Breast epithelium (tissue), 4 donors: ENCODE data around the gene IGF1R. TPM values are rescaled to one million over a fixed set of nuclear protein-coding genes. Genes with fewer than 3 reads are reported as not detected.

Source experiments
- DNase-seq, 2 donors: peaks; one replicate each; pipeline ENCODE4 v3.0.0-alpha.2; 2019; ENCODE audit warnings: low spot score in 2 of 2
- H3K27ac ChIP-seq, 2 donors: fragments of 200-600 bp; sonication (generic) in 1 of 2; one replicate each; pipeline ENCODE4 v1.5.1; 2016 to 2019; ENCODE audit warnings: mild to moderate bottlenecking in 1 of 2
- H3K27me3 ChIP-seq, 2 donors: fragments of 200-600 bp; sonication (generic) in 1 of 2; one replicate each; pipeline versions ENCODE4 v1.5.1 to v1.6.0; 2017 to 2019; ENCODE audit warnings: control low read depth in 1 of 2, mild to moderate bottlenecking in 1 of 2
- H3K36me3 ChIP-seq: fragments of 200-600 bp; one replicate; pipeline ENCODE4 v1.5.1; 2019
- H3K4me1 ChIP-seq, 2 donors: fragments of 200-600 bp; sonication (generic); one replicate each; pipeline ENCODE4 v1.5.1; 2016 to 2019; ENCODE audit warnings: control low read depth in 1 of 2
- H3K4me3 ChIP-seq, 3 donors: fragments of 200-600 bp; sonication (generic); 1 replicate in 2 of 3; 2 replicates in 1 of 3; pipeline ENCODE4 v1.5.1; 2016 to 2019; ENCODE audit warnings: mild to moderate bottlenecking in 3 of 3, moderate library complexity in 2 of 3
- H3K9me3 ChIP-seq, 2 donors: fragments of 200-600 bp; sonication (generic) in 1 of 2; one replicate each; pipeline ENCODE4 v1.5.1; 2016 to 2019; ENCODE audit warnings: control low read depth in 1 of 2
- POLR2A ChIP-seq: fragments of 450-650 bp; IDR thresholded peaks from one replicate; pipeline ENCODE4 v1.6.1; 2016; ENCODE audit warnings: antibody characterized with exemption, mild to moderate bottlenecking, moderate library complexity
- POLR2AphosphoS5 ChIP-seq, 3 donors: sonication (generic); formaldehyde crosslinking; IDR thresholded peaks; one replicate each; pipeline ENCODE4 v1.6.1; 2017; ENCODE audit warnings: antibody characterized with exemption in 3 of 3
- intact Hi-C: fragments of 100-400 bp; cut with DNase I; formaldehyde crosslinking; loops from one replicate; pipeline ENCODE4 v1.15.1; 2023; ENCODE audit warnings: low total_unique reads
- total RNA-seq, 3 donors: library from RNA; depleted of rRNA; stranded (reverse); fragments of >200 nt; gene quantifications; one replicate each; pipeline ENCODE4 v1.1.0, GENCODE V29; 2016
- TF ChIP-seq, protein P1 (sequence below), 3 donors: fragments of 450-650 bp; IDR thresholded peaks; one replicate each; pipeline ENCODE4 v1.5.1; 2016 to 2017; ENCODE audit warnings: antibody characterized with exemption in 3 of 3, mild to moderate bottlenecking in 3 of 3, moderate library complexity in 3 of 3

Gene IGF1R
- total RNA-seq, 3 donors from 2014 or later = 61.8 to 146 (median 103) TPM

DNA sequence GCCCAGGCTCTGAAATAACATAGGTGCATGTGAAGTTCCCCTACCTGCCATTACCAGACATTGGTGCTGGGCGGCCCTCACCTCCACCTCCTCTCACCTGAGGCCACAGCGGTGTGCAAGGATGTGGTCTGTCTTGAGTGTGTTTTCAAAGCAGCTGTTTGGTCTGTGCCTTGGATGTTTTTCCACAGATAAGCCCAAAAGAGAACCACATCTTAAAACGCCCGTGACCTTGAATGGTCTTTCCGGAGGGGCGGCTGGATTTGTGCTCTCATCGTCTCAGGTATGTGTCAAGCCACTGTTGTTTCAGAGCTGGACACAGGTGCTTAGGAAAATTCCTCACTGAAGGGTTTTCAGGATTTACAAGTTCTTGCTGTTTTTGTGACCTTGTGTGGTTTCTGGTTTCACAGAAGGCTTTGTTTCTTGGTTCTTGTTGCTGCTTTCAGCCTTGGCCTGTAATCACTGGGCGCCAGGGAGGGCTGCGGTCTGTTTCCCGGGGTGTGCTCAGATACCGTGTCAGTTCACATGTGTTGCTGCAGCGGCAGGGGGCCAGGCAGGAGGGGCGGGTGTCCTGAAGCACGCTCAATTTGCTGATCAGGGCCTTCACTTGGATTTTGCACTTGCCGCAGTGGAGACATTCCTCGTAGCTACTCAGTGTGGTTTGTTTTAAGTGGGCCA is 128.4 kb downstream of the IGF1R start:
- no peaks in the 10 kb centered on the region for H3K27me3 ChIP-seq
- H3K4me3 ChIP-seq = peak overlapping the region in 1 of 3 donors; percentile 9
- no peaks in the 10 kb centered on the region for H3K9me3 ChIP-seq
- peak in 1 of 2 donors; percentile 71 for DNase-seq
- peaks cover 0 to 5% of the 10 kb centered on the region in 2 donors for H3K4me1 ChIP-seq
- intact Hi-C loops = no loop called here
- peak overlapping the region; percentile 85 for H3K27ac ChIP-seq
- TF ChIP-seq POLR2A = no peak
- TF ChIP-seq POLR2AphosphoS5 (IDR thresholded peaks at IDR 0.05) = peak in 1 of 3 donors; percentile 51
- no peaks in the 10 kb centered on the region for H3K36me3 ChIP-seq

DNA sequence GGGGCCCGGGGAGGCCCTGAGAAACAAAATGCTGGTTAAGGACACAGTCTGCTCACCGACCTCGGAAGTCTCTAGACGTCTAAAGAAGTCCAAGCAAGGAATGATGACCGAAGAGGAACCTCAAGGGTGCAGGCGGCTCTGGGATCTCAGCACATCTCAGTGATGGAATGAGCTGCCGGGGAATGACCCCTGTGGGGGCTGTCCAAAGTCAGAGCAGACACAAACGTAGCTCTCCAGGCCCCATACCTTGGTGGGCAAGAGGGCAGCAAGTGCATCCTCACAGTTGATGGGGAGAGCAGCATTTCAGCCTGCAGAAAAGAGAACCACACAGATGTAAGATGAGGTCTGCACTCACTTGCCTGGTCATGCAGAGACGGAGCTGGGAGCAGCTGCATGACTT is 129.1 kb downstream of the IGF1R start:
- Histone ChIP-seq H3K36me3 (no peaks in the 10 kb centered on the region), H3K4me1 (peaks cover 0 to 5% of the 10 kb centered on the region in 2 donors), H3K27ac (peak overlapping the region; percentile 85), H3K9me3 (no peaks in the 10 kb centered on the region), H3K27me3 (no peaks in the 10 kb centered on the region), H3K4me3 (peak overlapping the region in 1 of 3 donors; percentile 9)
- intact Hi-C loops = no loop called here
- no peak for DNase-seq
- TF ChIP-seq, protein P1, sequence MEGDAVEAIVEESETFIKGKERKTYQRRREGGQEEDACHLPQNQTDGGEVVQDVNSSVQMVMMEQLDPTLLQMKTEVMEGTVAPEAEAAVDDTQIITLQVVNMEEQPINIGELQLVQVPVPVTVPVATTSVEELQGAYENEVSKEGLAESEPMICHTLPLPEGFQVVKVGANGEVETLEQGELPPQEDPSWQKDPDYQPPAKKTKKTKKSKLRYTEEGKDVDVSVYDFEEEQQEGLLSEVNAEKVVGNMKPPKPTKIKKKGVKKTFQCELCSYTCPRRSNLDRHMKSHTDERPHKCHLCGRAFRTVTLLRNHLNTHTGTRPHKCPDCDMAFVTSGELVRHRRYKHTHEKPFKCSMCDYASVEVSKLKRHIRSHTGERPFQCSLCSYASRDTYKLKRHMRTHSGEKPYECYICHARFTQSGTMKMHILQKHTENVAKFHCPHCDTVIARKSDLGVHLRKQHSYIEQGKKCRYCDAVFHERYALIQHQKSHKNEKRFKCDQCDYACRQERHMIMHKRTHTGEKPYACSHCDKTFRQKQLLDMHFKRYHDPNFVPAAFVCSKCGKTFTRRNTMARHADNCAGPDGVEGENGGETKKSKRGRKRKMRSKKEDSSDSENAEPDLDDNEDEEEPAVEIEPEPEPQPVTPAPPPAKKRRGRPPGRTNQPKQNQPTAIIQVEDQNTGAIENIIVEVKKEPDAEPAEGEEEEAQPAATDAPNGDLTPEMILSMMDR (IDR thresholded peaks at IDR 0.05) = no peak
- no peak for TF ChIP-seq POLR2AphosphoS5 (IDR thresholded peaks at IDR 0.05)
- no peak for TF ChIP-seq POLR2A

DNA sequence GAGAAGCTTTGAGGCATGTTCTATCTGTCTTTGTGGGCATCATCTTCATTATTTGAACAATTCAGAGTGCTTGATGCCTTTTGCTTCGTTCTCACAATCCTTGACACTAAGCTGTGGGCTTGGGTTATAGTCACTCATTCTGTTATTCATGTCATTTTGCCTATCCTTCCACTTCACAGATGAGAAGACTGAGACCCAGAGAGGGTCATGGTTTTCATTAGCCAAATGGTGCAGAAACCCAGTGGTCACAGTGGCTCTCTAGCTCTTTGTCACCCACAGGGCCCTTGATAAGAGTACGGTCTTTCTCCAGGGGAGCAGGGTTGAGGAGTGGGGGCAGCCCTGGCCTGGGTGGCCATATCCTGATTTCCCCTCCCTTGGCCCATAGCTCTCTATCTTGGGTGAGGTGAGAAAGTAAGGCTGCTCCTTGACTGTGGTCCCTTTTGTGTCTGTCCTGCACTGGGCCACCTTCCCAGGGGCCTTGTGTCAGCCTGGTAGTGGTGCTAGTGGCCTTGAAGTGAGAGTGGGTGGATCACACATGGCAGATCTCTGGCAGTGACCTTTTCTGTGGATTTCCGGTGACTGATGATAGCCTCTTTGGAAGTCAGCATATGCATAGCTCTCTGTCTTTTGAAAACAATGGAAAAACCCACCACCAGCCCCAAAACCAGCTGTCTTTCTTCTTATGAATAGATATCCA is 130.1 kb downstream of the IGF1R start:
- intact Hi-C loops = no loop called here
- Histone ChIP-seq H3K27me3 (no peaks in the 10 kb centered on the region), H3K4me3 (no peak overlapping the region), H3K9me3 (no peaks in the 10 kb centered on the region), H3K36me3 (no peaks in the 10 kb centered on the region), H3K4me1 (peaks cover 0 to 5% of the 10 kb centered on the region in 2 donors), H3K27ac (peak overlapping the region in 1 of 2 donors; percentile 85)
- DNase-seq = no peak
- no peak for TF ChIP-seq POLR2AphosphoS5 (IDR thresholded peaks at IDR 0.05)
- no peak for TF ChIP-seq POLR2A
- TF ChIP-seq, protein P1 (IDR thresholded peaks at IDR 0.05) = no peak

DNA sequence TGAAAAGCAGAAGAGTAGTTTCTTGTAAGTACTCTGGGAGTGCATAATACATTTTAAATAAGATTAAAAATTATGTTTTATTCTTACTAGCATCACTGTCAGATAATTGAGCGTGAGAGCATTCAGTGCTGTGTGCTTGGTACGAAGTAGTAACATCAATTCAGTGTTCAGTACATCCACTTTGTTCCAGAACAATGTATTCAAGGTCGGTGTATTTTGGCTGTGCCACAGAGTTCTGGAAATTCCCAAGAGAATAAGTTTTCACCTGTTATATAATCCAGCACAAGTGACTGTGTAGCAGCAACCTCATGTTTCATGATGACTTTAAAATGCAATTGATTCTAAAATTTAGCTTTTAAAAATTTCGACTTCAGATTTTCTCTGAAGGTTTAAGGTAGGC is 130.6 kb downstream of the IGF1R start:
- Histone ChIP-seq H3K4me3 (no peak overlapping the region), H3K27me3 (no peaks in the 10 kb centered on the region), H3K36me3 (no peaks in the 10 kb centered on the region), H3K9me3 (no peaks in the 10 kb centered on the region), H3K27ac (peak overlapping the region in 1 of 2 donors; percentile 85), H3K4me1 (peaks cover 0 to 5% of the 10 kb centered on the region in 2 donors)
- intact Hi-C loops = no loop called here
- DNase-seq = no peak
- TF ChIP-seq POLR2AphosphoS5 (IDR thresholded peaks at IDR 0.05) (no peak), POLR2A (no peak)
- TF ChIP-seq, protein P1 (IDR thresholded peaks at IDR 0.05) = no peak

DNA sequence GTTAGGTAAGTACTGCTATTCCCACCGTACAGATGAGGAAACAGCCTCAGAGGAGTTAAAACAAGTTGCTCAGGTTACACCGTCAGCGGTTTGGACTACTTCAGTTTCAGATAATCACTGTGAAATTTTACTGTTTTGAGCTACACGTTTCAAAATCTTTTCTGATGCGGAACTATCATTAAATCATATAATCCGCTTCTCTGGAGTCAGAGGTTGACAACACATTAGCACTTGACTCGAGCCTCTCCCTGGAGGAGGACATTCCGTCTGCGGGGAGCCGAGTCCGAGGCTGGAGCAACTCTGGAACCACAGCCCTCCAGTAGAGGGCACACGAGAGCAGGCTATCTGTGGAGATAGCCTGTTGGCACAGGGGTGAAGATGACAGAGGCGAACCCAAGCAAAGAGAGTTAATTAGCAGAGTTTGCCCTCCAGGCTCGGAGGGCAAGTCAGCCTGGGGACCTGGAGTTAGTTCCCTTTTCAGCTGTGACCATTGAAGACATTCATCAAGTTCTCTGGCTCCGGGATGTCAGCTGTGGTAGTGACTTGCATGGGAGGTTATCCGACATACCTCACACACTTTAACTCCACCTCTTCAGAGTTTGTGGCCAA is 131.2 kb downstream of the IGF1R start:
- peaks cover 0 to 5% of the 10 kb centered on the region in 2 donors for H3K4me1 ChIP-seq
- no peaks in the 10 kb centered on the region for H3K36me3 ChIP-seq
- no peak overlapping the region for H3K4me3 ChIP-seq
- intact Hi-C loops = no loop called here
- DNase-seq = peak; percentile 76 to 83
- peak; percentile 55 to 90 (median 74) for TF ChIP-seq POLR2AphosphoS5 (IDR thresholded peaks at IDR 0.05)
- TF ChIP-seq, protein P1 (IDR thresholded peaks at IDR 0.05) = peak; percentile 39 to 92 (median 83)
- TF ChIP-seq POLR2A = no peak
- H3K9me3 ChIP-seq = no peaks in the 10 kb centered on the region
- peak overlapping the region; percentile 5 to 85 for H3K27ac ChIP-seq
- H3K27me3 ChIP-seq = no peaks in the 10 kb centered on the region
